ENCODE results near the gene FXYD3.

FXYD3 gene

DNA sequence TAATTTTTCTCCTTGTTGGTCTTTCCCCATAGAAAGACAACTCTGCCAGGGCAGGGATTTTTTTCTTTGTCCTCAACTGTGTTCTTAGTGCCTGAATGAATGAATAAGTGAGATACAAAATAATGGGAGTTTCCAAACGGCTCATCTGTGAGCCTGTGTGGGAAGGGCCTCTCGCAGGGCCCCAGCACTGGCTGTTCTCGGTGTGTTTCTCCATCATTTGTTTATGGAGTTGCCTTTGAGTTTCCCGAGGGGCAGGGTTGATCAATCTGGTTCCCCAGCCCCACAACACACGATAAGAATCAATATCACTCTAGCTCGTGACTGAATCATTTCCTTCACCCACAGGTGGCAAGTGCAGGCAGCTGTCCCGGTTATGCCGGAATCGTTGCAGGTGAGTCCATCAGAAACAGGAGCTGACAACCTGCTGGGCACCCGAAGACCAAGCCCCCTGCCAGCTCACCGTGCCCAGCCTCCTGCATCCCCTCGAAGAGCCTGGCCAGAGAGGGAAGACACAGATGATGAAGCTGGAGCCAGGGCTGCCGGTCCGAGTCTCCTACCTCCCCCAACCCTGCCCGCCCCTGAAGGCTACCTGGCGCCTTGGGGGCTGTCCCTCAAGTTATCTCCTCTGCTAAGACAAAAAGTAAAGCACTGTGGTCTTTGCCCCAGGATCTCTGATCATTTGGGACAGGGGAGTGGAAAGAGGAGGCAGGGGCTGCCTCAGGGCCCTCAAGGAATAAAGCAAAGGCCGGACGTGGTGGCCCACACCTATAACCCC, 53.8 kb downstream of the FXYD3 start:
- TF ChIP-seq, protein P1, sequence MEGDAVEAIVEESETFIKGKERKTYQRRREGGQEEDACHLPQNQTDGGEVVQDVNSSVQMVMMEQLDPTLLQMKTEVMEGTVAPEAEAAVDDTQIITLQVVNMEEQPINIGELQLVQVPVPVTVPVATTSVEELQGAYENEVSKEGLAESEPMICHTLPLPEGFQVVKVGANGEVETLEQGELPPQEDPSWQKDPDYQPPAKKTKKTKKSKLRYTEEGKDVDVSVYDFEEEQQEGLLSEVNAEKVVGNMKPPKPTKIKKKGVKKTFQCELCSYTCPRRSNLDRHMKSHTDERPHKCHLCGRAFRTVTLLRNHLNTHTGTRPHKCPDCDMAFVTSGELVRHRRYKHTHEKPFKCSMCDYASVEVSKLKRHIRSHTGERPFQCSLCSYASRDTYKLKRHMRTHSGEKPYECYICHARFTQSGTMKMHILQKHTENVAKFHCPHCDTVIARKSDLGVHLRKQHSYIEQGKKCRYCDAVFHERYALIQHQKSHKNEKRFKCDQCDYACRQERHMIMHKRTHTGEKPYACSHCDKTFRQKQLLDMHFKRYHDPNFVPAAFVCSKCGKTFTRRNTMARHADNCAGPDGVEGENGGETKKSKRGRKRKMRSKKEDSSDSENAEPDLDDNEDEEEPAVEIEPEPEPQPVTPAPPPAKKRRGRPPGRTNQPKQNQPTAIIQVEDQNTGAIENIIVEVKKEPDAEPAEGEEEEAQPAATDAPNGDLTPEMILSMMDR (IDR thresholded peaks at IDR 0.05; ENCODE audit: insufficient read depth, low read length, poor library complexity, severe bottlenecking), result no peak
- Histone ChIP-seq H3K27me3 (replicated peaks; ENCODE audit: control insufficient read depth, insufficient read depth, low read length) (no peaks in the 10 kb centered on the region), H3K4me3 (replicated peaks; ENCODE audit: low read depth, low read length) (no peak overlapping the region), H3K36me3 (ENCODE audit: control insufficient read depth, insufficient read depth, low read length) (peaks cover 16% of the 10 kb centered on the region)
- no peak for DNase-seq (ENCODE audit: extremely low read depth, insufficient read length)

- TF ChIP-seq, protein P1 (IDR thresholded peaks at IDR 0.05; ENCODE audit: insufficient read depth, low read length, poor library complexity, severe bottlenecking), result no peak
- Histone ChIP-seq H3K27me3 (replicated peaks; ENCODE audit: control insufficient read depth, insufficient read depth, low read length) (no peaks in the 10 kb centered on the region), H3K36me3 (ENCODE audit: control insufficient read depth, insufficient read depth, low read length) (peaks cover 15% of the 10 kb centered on the region), H3K4me3 (replicated peaks; ENCODE audit: low read depth, low read length) (no peak overlapping the region)
- DNase-seq (ENCODE audit: extremely low read depth, insufficient read length), result no peak
These were observed 54.9 kb downstream of the FXYD3 start for GRCh38 chr19:35170359-35171061.

GRCh38 chr19:35171730-35172129, 56.1 kb downstream of the FXYD3 start:
- no peak overlapping the region for H3K4me3 ChIP-seq (replicated peaks; ENCODE audit: low read depth, low read length)
- H3K27me3 ChIP-seq (replicated peaks; ENCODE audit: control insufficient read depth, insufficient read depth, low read length), result no peaks in the 10 kb centered on the region
- TF ChIP-seq, protein P1 (IDR thresholded peaks at IDR 0.05; ENCODE audit: insufficient read depth, low read length, poor library complexity, severe bottlenecking), result no peak
- peaks cover 7% of the 10 kb centered on the region for H3K36me3 ChIP-seq (ENCODE audit: control insufficient read depth, insufficient read depth, low read length)
- DNase-seq (ENCODE audit: extremely low read depth, insufficient read length), result no peak

All from GM06990 (cell line).